GM23248 (cell line): ENCODE data around the gene PDGFB.

ENCODE experiments used
- EZH2 ChIP-seq: fragments of 200-600 bp; sonication (generic); IDR thresholded peaks from 2 replicates; pipeline ENCODE4 v1.6.1; 2018; ENCODE audit warnings: antibody characterized with exemption, mild to moderate bottlenecking; ENCODE audit not compliant: insufficient read depth, poor library complexity, severe bottlenecking
- EZH2phosphoT487 ChIP-seq: fragments of 200-600 bp; sonication (generic); IDR thresholded peaks from 2 replicates; pipeline ENCODE4 v1.6.1; 2018; ENCODE audit warnings: antibody characterized with exemption, moderate library complexity, mild to moderate bottlenecking, low read depth; ENCODE audit not compliant: insufficient read depth

- TF ChIP-seq EZH2phosphoT487: no peak
- no peak for TF ChIP-seq EZH2
Observed at GRCh38 chr22:39240831-39241793, 3.7 kb downstream of the PDGFB start.
